HG03354 (cell line): Measurements from ENCODE around the gene PTPN18.
"Not testable (repeated sequence)": the region's sequence is repeated elsewhere in the genome, so short reads cannot be mapped to it uniquely, and the experiment has no call there.

ENCODE experiments used
- ATAC-seq: cut with Tn5 transposase; IDR thresholded peaks from one replicate; pipeline ENCODE4 v1.9.1; 2021; ENCODE audit warnings: mild to moderate bottlenecking; ENCODE audit not compliant: unreplicated experiment, poor library complexity, severe bottlenecking

The PTPN18 gene

GRCh38 chr2:130355578-130356431, at the start of gene PTPN18:
PTPN18 (plus strand) TSS chr2:130356056; CDS start chr2:130356108, 52 bp downstream.
- ATAC-seq, result peak; percentile 93

GRCh38 chr2:130307850-130308249, 48.0 kb upstream of the PTPN18 start:
- no peak for ATAC-seq

- ATAC-seq, result no peak
These were observed 45.0 kb upstream of the PTPN18 start for GRCh38 chr2:130310881-130311280.

GRCh38 chr2:130313812-130314334, 42.0 kb upstream of the PTPN18 start:
- no peak for ATAC-seq

GRCh38 chr2:130314377-130314776, 41.5 kb upstream of the PTPN18 start:
- ATAC-seq, result no peak

GRCh38 chr2:130316596-130316995, 39.3 kb upstream of the PTPN18 start:
- no peak for ATAC-seq

- ATAC-seq, result no peak
These were observed 37.0 kb upstream of the PTPN18 start for GRCh38 chr2:130318906-130319305.

- no peak for ATAC-seq
These were observed 36.3 kb upstream of the PTPN18 start for GRCh38 chr2:130319536-130319935.

GRCh38 chr2:130327703-130328527, 27.9 kb upstream of the PTPN18 start:
- no peak for ATAC-seq

- no peak for ATAC-seq
These were observed 27.1 kb upstream of the PTPN18 start for GRCh38 chr2:130328710-130329109.

GRCh38 chr2:130332271-130333073, 23.4 kb upstream of the PTPN18 start:
- ATAC-seq, result peak; percentile 95

GRCh38 chr2:130333253-130333652, 22.6 kb upstream of the PTPN18 start:
- not testable (repeated sequence) for ATAC-seq

GRCh38 chr2:130334026-130334425, 21.8 kb upstream of the PTPN18 start:
- no peak for ATAC-seq

GRCh38 chr2:130335226-130335625, 20.6 kb upstream of the PTPN18 start:
- no peak for ATAC-seq

- no peak for ATAC-seq
These were observed 19.5 kb upstream of the PTPN18 start for GRCh38 chr2:130336150-130336876.

- ATAC-seq, result no peak
These were observed 18.8 kb upstream of the PTPN18 start for GRCh38 chr2:130336877-130337734.

GRCh38 chr2:130337735-130338325, 18.0 kb upstream of the PTPN18 start:
- ATAC-seq, result no peak

GRCh38 chr2:130338793-130339345, 17.0 kb upstream of the PTPN18 start:
- ATAC-seq, result no peak
